HepG2 (cell line): Measurements from ENCODE around the gene C20orf204.

Experiments used
- BHLHE40 ChIP-seq: IDR thresholded peaks from 2 replicates; pipeline ENCODE4 v1.6.1; 2011; ENCODE audit warnings: low read length, improper control_type of control experiment
- HDAC6 ChIP-seq: fragments of 200-600 bp; sonication (generic); IDR thresholded peaks from 2 replicates; pipeline ENCODE4 v1.7.0; 2017; ENCODE audit warnings: mild to moderate bottlenecking, antibody characterized with exemption, low read length, low read depth
- POLR2A ChIP-seq, 2 experiments: IDR thresholded peaks; 2 replicates each; pipeline ENCODE4 v1.6.1; 2011; ENCODE audit warnings: low read depth in 2 of 2, low read length in 2 of 2, mild to moderate bottlenecking in 1 of 2, moderate library complexity in 1 of 2; ENCODE audit not compliant: insufficient read depth in 1 of 2
- POLR2AphosphoS5 ChIP-seq: IDR thresholded peaks from 2 replicates; pipeline ENCODE4 v1.6.1; 2012; ENCODE audit warnings: low read depth, low read length
- SMC3 ChIP-seq: IDR thresholded peaks from 2 replicates; pipeline ENCODE4 v1.6.1; 2011; ENCODE audit warnings: low read length, improper control_type of control experiment
- TF ChIP-seq, protein P1 (sequence below): sonication (generic); formaldehyde crosslinking; IDR thresholded peaks from 2 replicates; pipeline ENCODE4 v1.5.1; 2020; ENCODE audit warnings: mild to moderate bottlenecking, missing genetic modification reagents, moderate library complexity

DNA sequence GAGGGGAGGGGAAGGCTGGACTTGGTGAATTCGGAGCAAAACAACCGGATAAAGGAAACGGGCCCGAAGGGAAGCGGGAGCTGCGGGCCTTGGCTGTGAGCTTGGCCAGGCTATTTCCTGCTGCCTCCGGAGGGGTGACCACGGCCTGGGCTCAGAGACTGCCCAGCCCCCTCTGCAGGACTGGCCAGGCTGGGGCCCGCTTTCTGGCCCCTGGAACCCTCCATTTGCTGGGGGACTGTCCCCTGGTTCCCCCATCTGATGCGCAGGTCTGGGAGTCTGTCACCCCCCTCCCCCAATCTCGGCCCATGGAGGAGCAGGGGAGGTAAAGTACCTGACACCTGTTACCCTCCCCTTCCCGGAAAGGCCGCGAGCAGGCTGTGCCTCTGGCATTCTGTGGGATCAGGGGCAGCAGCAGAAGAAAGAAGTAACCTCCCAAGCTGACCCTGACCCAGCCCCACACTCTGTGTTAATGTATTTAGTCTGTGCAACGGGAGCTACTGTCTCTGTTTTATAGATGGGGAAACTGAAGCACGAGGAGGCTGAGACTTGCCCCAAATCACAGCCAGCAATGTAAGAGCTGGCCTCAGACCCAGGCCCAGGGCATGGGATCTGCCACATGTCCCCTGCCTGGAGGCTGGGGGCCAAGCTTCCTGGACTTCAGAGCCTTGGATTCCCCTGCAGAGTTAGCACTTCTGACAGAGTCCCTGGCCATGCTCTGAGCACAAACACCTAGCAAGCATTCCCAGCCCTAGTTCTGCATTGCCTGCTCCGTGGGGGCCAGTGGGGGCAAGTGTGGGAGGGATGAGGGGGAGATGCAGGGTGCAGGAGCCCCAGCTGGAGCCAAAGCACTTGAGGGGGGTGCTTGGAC, 3.5 kb downstream of the C20orf204 start:
- TF ChIP-seq BHLHE40 = no peak
- TF ChIP-seq SMC3 = no peak
- no peak for TF ChIP-seq HDAC6
- TF ChIP-seq, protein P1, sequence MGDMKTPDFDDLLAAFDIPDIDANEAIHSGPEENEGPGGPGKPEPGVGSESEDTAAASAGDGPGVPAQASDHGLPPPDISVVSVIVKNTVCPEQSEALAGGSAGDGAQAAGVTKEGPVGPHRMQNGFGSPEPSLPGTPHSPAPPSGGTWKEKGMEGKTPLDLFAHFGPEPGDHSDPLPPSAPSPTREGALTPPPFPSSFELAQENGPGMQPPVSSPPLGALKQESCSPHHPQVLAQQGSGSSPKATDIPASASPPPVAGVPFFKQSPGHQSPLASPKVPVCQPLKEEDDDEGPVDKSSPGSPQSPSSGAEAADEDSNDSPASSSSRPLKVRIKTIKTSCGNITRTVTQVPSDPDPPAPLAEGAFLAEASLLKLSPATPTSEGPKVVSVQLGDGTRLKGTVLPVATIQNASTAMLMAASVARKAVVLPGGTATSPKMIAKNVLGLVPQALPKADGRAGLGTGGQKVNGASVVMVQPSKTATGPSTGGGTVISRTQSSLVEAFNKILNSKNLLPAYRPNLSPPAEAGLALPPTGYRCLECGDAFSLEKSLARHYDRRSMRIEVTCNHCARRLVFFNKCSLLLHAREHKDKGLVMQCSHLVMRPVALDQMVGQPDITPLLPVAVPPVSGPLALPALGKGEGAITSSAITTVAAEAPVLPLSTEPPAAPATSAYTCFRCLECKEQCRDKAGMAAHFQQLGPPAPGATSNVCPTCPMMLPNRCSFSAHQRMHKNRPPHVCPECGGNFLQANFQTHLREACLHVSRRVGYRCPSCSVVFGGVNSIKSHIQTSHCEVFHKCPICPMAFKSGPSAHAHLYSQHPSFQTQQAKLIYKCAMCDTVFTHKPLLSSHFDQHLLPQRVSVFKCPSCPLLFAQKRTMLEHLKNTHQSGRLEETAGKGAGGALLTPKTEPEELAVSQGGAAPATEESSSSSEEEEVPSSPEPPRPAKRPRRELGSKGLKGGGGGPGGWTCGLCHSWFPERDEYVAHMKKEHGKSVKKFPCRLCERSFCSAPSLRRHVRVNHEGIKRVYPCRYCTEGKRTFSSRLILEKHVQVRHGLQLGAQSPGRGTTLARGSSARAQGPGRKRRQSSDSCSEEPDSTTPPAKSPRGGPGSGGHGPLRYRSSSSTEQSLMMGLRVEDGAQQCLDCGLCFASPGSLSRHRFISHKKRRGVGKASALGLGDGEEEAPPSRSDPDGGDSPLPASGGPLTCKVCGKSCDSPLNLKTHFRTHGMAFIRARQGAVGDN (CRISPR knock-in tag) = peak; percentile 38; the same call in 1 of the 2 replicates
- TF ChIP-seq POLR2AphosphoS5 = no peak
- TF ChIP-seq POLR2A (IDR thresholded peaks at IDR 0.05; ENCODE audit: insufficient read depth in 1 of 2, low read depth in 2 of 2, low read length in 2 of 2) = no peak
